NCI-H2171 treated with DMSO at 0.1 percent for 48 hours (cell line): ENCODE measurements around the gene ZNF512.
A peak's percentile ranks its signal among the peaks of the same experiment; 100 is the strongest.
"Not testable (repeated sequence)": the region's sequence is repeated elsewhere in the genome, so short reads cannot be mapped to it uniquely, and the experiment has no call there.

Experiments used
- DNase-seq: peaks from one replicate; lab custom pipeline; 2025; lab: John Stamatoyannopoulos, UW

Gene ZNF512

GRCh38 chr2:27582129-27582694 lies 630 bp upstream of the ZNF512 start:
- DNase-seq = no peak

- DNase-seq = no peak
These were observed 611 bp downstream of the ZNF512 start for GRCh38 chr2:27583390-27583915.

- DNase-seq = no peak
These were observed 1.8 kb downstream of the ZNF512 start for GRCh38 chr2:27584597-27584996.

- DNase-seq = no peak
These were observed 4.2 kb downstream of the ZNF512 start for GRCh38 chr2:27587025-27587424.

GRCh38 chr2:27588308-27588707 lies 5.5 kb downstream of the ZNF512 start:
- DNase-seq = no peak

GRCh38 chr2:27591745-27592144 lies 8.9 kb downstream of the ZNF512 start:
- no peak for DNase-seq

- DNase-seq = no peak
These were observed 10.4 kb downstream of the ZNF512 start for GRCh38 chr2:27593240-27593639.

GRCh38 chr2:27594020-27594703 lies 11.3 kb downstream of the ZNF512 start:
- not testable (repeated sequence) for DNase-seq

- DNase-seq = not testable (repeated sequence)
These were observed 12.6 kb downstream of the ZNF512 start for GRCh38 chr2:27595412-27595811.

- DNase-seq = no peak
These were observed 13.8 kb downstream of the ZNF512 start for GRCh38 chr2:27596627-27597026.

GRCh38 chr2:27606611-27607010 lies 23.8 kb downstream of the ZNF512 start:
- no peak for DNase-seq

GRCh38 chr2:27613985-27614384 lies 31.1 kb downstream of the ZNF512 start:
- no peak for DNase-seq

GRCh38 chr2:27615316-27615715 lies 32.5 kb downstream of the ZNF512 start:
- peak; percentile 87 for DNase-seq

- DNase-seq = no peak
These were observed 38.7 kb downstream of the ZNF512 start for GRCh38 chr2:27621524-27621923.

- DNase-seq = no peak
These were observed 40.1 kb downstream of the ZNF512 start for GRCh38 chr2:27622921-27623384.

- no peak for DNase-seq
These were observed 42.1 kb downstream of the ZNF512 start for GRCh38 chr2:27624943-27625342.

- not testable (repeated sequence) for DNase-seq
These were observed 43.5 kb downstream of the ZNF512 start for GRCh38 chr2:27626323-27626722.

GRCh38 chr2:27626921-27627320 lies 44.1 kb downstream of the ZNF512 start:
- not testable (repeated sequence) for DNase-seq

- no peak for DNase-seq
These were observed 45.3 kb downstream of the ZNF512 start for GRCh38 chr2:27627963-27628766.

GRCh38 chr2:27628767-27629709 lies 46.2 kb downstream of the ZNF512 start, which contains the start of the genes CCDC121 and GPN1:
TSS of gene CCDC121 (minus strand) at chr2:27629012. CDS start at chr2:27627799, 1,213 bp downstream.
TSS of gene GPN1 (plus strand) at chr2:27629050. CDS start at chr2:27629059, 9 bp downstream.
- peak; percentile 94 for DNase-seq

GRCh38 chr2:27630257-27630656 lies 47.4 kb downstream of the ZNF512 start:
- DNase-seq = not testable (repeated sequence)
